Neural cell (in vitro differentiated cells): Measurements from ENCODE around the gene FHDC1. TPM values are rescaled to one million over a fixed set of nuclear protein-coding genes. Genes with fewer than 3 reads are reported as not detected.

Experiments
- H2AFZ ChIP-seq: fragments of 200-600, 300-800 bp; sonication (generic), shearing (Covaris generic); 2 replicates; pipeline ENCODE4 v1.6.0; 2014; ENCODE audit warnings: low read depth, mild to moderate bottlenecking, antibody characterized with exemption, low read length, moderate library complexity
- H3F3A ChIP-seq: fragments of 200-600 bp; shearing (Covaris generic); 2 replicates; pipeline ENCODE4 v1.6.1; 2016; ENCODE audit warnings: mild to moderate bottlenecking, moderate library complexity, mixed read lengths, antibody characterized with exemption, low read length; ENCODE audit not compliant: insufficient read depth, poor library complexity, severe bottlenecking
- H3K27ac ChIP-seq: fragments of 200-600, 300-800 bp; sonication (generic), shearing (Covaris generic); 2 replicates; pipeline ENCODE4 v1.5.1; 2014; ENCODE audit warnings: mild to moderate bottlenecking, low read length, moderate library complexity
- H3K27me3 ChIP-seq: fragments of 300-800, 200-600 bp; sonication (generic), shearing (Covaris generic); 2 replicates; pipeline ENCODE4 v1.6.0; 2014; ENCODE audit warnings: mild to moderate bottlenecking, low read depth, low read length, moderate library complexity; ENCODE audit not compliant: insufficient read depth
- H3K36me3 ChIP-seq: fragments of 300-800, 200-600 bp; sonication (generic), shearing (Covaris generic); 2 replicates; pipeline ENCODE4 v1.5.1; 2014; ENCODE audit warnings: mild to moderate bottlenecking, antibody characterized with exemption, low read length, moderate library complexity; ENCODE audit not compliant: insufficient read depth
- H3K4me2 ChIP-seq: fragments of 300-800, 200-600 bp; sonication (generic), shearing (Covaris generic); 2 replicates; pipeline ENCODE4 v1.6.0; 2014; ENCODE audit warnings: mild to moderate bottlenecking, low read length
- H3K4me3 ChIP-seq: fragments of 300-800, 200-600 bp; sonication (generic), shearing (Covaris generic); 2 replicates; pipeline ENCODE4 v1.5.1; 2014; ENCODE audit warnings: mild to moderate bottlenecking, low read length, moderate library complexity
- H3K79me2 ChIP-seq: fragments of 200-600 bp; shearing (Covaris generic); replicated peaks from 2 replicates; pipeline ENCODE4 v1.6.0; 2014; ENCODE audit warnings: mild to moderate bottlenecking, low read length, moderate library complexity; ENCODE audit not compliant: insufficient read depth
- H3K9ac ChIP-seq: fragments of 300-800, 200-600 bp; sonication (generic), shearing (Covaris generic); 2 replicates; pipeline ENCODE4 v1.6.1; 2016; ENCODE audit warnings: mild to moderate bottlenecking, low read length, mixed read lengths
- H3K9me2 ChIP-seq: fragments of 200-600 bp; shearing (Covaris generic); 2 replicates; pipeline ENCODE4 v1.6.1; 2016; ENCODE audit warnings: mild to moderate bottlenecking, low read length, mixed read lengths; ENCODE audit not compliant: insufficient read depth
- H3K9me3 ChIP-seq: fragments of 200-600, 300-800 bp; sonication (generic), shearing (Covaris generic); 2 replicates; pipeline ENCODE4 v1.6.1; 2016; ENCODE audit warnings: mild to moderate bottlenecking, mixed run types, low read length, moderate library complexity, mixed read lengths
- H4K20me1 ChIP-seq: fragments of 200-600 bp; shearing (Covaris generic); 2 replicates; pipeline ENCODE4 v1.6.1; 2016; ENCODE audit warnings: mild to moderate bottlenecking, mixed run types; ENCODE audit not compliant: insufficient read depth
- EP300 ChIP-seq: fragments of 450-650 bp; conservative IDR thresholded peaks from 2 replicates; pipeline ENCODE4 v1.6.1; 2014; ENCODE audit warnings: antibody characterized with exemption, mild to moderate bottlenecking, moderate library complexity; ENCODE audit not compliant: poor library complexity, severe bottlenecking
- EZH2 ChIP-seq: fragments of 200-600, 300-800 bp; shearing (Covaris generic), sonication (generic); IDR thresholded peaks from 2 replicates; pipeline ENCODE4 v1.6.1; 2014; ENCODE audit warnings: antibody characterized with exemption, low read length, borderline replicate concordance, mild to moderate bottlenecking; ENCODE audit not compliant: insufficient read depth, poor library complexity, severe bottlenecking
- MXI1 ChIP-seq: fragments of 450-650 bp; conservative IDR thresholded peaks from 2 replicates; pipeline ENCODE4 v1.6.1; 2014; ENCODE audit warnings: antibody characterized with exemption, mild to moderate bottlenecking; ENCODE audit not compliant: poor library complexity, severe bottlenecking
- POLR2AphosphoS5 ChIP-seq: IDR thresholded peaks from 2 replicates; pipeline ENCODE4 v1.6.1; 2012
- RAD21 ChIP-seq: fragments of 450-650 bp; conservative IDR thresholded peaks from 2 replicates; pipeline ENCODE4 v1.6.1; 2014; ENCODE audit warnings: antibody characterized with exemption, mild to moderate bottlenecking, moderate library complexity
- SMC3 ChIP-seq: fragments of 450-650 bp; conservative IDR thresholded peaks from 2 replicates; pipeline ENCODE4 v1.6.1; 2014; ENCODE audit warnings: antibody characterized with exemption, mild to moderate bottlenecking, moderate library complexity; ENCODE audit not compliant: poor library complexity
- TAF1 ChIP-seq: IDR thresholded peaks from 2 replicates; pipeline ENCODE4 v1.6.1; 2012; ENCODE audit warnings: low read depth
- polyA plus RNA-seq: library from polyadenylated mRNA; depleted of rRNA; stranded (reverse); fragments of >200 nt; gene quantifications from 2 replicates; pipeline ENCODE4 v1.2.3, GENCODE V29; 2014
- TF ChIP-seq, protein P1 (sequence below): IDR thresholded peaks from 2 replicates; pipeline ENCODE4 v1.6.1; 2012; ENCODE audit warnings: borderline replicate concordance
- TF ChIP-seq, protein P2 (sequence below): fragments of 450-650 bp; IDR thresholded peaks from 2 replicates; pipeline ENCODE4 v1.5.1; 2014; ENCODE audit warnings: antibody characterized with exemption, mild to moderate bottlenecking, moderate library complexity; ENCODE audit not compliant: poor library complexity, severe bottlenecking

Gene FHDC1
- polyA plus RNA-seq, 1 donor from 2014 or later, result 11.4 TPM

DNA sequence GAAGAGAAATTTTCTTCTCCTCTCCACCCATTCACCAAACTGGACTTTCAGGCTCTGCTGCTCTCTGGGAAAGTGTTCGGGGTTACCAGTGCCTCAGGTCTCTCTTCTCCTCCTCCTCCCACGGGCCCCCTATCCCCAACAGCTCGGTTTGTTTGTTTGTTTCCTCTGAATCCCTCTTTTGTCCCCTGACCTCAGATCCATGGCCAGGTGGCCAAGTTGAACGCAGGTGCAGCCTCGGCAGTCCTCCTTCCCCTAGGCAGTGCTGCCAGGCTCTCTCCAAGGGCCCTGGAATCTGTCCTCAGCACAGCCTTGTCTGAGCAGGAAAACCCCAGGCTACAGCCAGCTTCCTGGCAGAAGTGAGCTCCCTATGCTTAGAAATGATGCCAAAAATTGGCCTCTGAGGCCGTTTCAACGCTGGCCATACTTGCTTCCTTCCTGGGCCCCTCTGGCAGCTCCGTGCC, 60.0 kb downstream of the FHDC1 start:
- no peaks in the 10 kb centered on the region for H3K9me2 ChIP-seq
- H3K9ac ChIP-seq, result no peak overlapping the region
- H3K27ac ChIP-seq, result no peak overlapping the region
- no peak overlapping the region for H2AFZ ChIP-seq
- TF ChIP-seq, protein P1, sequence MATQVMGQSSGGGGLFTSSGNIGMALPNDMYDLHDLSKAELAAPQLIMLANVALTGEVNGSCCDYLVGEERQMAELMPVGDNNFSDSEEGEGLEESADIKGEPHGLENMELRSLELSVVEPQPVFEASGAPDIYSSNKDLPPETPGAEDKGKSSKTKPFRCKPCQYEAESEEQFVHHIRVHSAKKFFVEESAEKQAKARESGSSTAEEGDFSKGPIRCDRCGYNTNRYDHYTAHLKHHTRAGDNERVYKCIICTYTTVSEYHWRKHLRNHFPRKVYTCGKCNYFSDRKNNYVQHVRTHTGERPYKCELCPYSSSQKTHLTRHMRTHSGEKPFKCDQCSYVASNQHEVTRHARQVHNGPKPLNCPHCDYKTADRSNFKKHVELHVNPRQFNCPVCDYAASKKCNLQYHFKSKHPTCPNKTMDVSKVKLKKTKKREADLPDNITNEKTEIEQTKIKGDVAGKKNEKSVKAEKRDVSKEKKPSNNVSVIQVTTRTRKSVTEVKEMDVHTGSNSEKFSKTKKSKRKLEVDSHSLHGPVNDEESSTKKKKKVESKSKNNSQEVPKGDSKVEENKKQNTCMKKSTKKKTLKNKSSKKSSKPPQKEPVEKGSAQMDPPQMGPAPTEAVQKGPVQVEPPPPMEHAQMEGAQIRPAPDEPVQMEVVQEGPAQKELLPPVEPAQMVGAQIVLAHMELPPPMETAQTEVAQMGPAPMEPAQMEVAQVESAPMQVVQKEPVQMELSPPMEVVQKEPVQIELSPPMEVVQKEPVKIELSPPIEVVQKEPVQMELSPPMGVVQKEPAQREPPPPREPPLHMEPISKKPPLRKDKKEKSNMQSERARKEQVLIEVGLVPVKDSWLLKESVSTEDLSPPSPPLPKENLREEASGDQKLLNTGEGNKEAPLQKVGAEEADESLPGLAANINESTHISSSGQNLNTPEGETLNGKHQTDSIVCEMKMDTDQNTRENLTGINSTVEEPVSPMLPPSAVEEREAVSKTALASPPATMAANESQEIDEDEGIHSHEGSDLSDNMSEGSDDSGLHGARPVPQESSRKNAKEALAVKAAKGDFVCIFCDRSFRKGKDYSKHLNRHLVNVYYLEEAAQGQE, result no peak
- TF ChIP-seq, protein P2, sequence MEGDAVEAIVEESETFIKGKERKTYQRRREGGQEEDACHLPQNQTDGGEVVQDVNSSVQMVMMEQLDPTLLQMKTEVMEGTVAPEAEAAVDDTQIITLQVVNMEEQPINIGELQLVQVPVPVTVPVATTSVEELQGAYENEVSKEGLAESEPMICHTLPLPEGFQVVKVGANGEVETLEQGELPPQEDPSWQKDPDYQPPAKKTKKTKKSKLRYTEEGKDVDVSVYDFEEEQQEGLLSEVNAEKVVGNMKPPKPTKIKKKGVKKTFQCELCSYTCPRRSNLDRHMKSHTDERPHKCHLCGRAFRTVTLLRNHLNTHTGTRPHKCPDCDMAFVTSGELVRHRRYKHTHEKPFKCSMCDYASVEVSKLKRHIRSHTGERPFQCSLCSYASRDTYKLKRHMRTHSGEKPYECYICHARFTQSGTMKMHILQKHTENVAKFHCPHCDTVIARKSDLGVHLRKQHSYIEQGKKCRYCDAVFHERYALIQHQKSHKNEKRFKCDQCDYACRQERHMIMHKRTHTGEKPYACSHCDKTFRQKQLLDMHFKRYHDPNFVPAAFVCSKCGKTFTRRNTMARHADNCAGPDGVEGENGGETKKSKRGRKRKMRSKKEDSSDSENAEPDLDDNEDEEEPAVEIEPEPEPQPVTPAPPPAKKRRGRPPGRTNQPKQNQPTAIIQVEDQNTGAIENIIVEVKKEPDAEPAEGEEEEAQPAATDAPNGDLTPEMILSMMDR, result no peak
- no peak for TF ChIP-seq RAD21
- TF ChIP-seq EZH2, result no peak
- no peak for TF ChIP-seq EP300
- no peak for TF ChIP-seq TAF1
- TF ChIP-seq SMC3, result no peak
- no peak for TF ChIP-seq POLR2AphosphoS5
- TF ChIP-seq MXI1, result no peak
- H3K9me3 ChIP-seq, result no peaks in the 10 kb centered on the region
- no peak overlapping the region for H3K4me3 ChIP-seq
- H3K36me3 ChIP-seq, result no peaks in the 10 kb centered on the region
- no peaks in the 10 kb centered on the region for H4K20me1 ChIP-seq
- no peaks in the 10 kb centered on the region for H3K27me3 ChIP-seq
- H3F3A ChIP-seq, result no peaks in the 10 kb centered on the region
- H3K4me2 ChIP-seq, result no peak overlapping the region
- H3K79me2 ChIP-seq, result no peaks in the 10 kb centered on the region

DNA sequence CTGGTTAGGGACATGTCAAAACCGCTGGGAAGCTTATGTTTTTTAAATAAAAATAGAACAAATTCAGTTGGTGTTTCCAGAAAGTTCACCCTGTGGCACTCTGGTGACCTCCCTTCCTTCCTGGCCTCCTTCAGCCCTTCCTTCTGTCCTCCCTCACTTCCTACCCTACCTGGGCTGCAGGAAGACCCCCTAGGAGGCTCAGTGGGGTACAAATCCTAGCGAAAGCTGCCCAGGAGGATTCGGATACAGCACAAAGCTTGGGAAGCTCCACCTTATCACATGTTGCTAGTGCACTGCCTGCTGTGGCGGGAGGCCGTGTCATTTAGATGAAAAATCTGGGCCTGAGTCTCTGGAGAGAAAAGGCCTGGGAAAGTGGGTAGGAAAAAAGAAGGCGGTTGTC, 60.5 kb downstream of the FHDC1 start:
- Histone ChIP-seq H4K20me1 (no peaks in the 10 kb centered on the region), H3F3A (no peaks in the 10 kb centered on the region), H2AFZ (no peak overlapping the region), H3K27ac (no peak overlapping the region), H3K36me3 (no peaks in the 10 kb centered on the region), H3K9me3 (no peaks in the 10 kb centered on the region), H3K9ac (no peak overlapping the region), H3K9me2 (no peaks in the 10 kb centered on the region), H3K79me2 (no peaks in the 10 kb centered on the region), H3K4me3 (no peak overlapping the region), H3K4me2 (no peak overlapping the region), H3K27me3 (no peaks in the 10 kb centered on the region)
- TF ChIP-seq, protein P2, result no peak
- no peak for TF ChIP-seq TAF1
- TF ChIP-seq RAD21, result no peak
